ENCODE measurements around the gene SSBP2. TPM values are rescaled to one million over a fixed set of nuclear protein-coding genes. Genes with fewer than 3 reads are reported as not detected.

The SSBP2 gene
- total RNA-seq, 1 donor from 2014 or later: 44.7 TPM

DNA sequence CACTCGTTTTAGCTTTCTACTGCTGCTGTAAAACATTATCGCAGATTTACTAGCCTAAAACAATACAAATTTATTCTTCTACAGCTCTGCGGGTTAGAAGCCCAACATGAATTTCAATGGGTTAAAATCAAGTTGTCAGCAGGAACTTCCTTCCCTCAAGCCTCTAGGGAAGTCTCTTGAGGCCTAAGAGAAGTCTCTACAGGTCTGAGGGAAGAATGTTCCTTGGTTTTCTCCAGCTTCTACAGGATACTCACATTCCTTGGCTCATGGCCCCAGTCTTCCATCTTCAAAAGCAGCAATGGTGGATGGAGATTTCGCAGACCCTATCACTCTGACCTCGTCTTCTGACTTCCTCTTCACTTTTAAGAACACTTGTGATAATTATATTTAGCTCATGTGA is 21.6 kb upstream of the SSBP2 start:
- ATAC-seq (no peak), DNase-seq (no peak)
- intact Hi-C loops (cut with micrococcal nuclease): no loop called here

- no peak for ATAC-seq
- intact Hi-C loops (cut with micrococcal nuclease): no loop called here
Observed at GRCh38 chr5:81768935-81769452, 18.1 kb upstream of the SSBP2 start.

DNA sequence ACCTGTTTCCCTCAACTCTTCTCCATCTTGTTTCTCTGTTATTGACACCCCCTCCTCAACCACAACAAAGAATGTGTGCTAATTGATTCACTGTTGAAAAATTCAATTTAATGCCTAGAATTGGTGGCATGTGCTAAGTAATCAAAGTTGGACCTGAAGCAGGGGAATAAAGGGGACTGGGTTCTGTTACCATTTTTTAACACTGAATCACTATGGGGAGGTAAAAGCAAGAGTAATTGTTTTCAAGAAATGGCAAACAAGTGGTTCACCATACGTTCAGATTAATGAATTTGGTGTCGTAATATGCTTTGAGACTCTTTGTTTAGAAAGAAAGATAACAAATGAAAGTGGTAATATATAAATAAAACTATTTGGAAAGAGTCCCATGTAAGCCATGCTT is 17.0 kb upstream of the SSBP2 start:
- intact Hi-C loops (cut with micrococcal nuclease): no loop called here
- no peak for DNase-seq

More at GRCh38 chr5:81768935-81769452, 18.1 kb upstream of the SSBP2 start:
- DNase-seq: no peak

GRCh38 chr5:81767097-81767496 is 16.2 kb upstream of the SSBP2 start:
- ATAC-seq: no peak
- intact Hi-C loops (cut with micrococcal nuclease): no loop called here
- DNase-seq: no peak

More for the DNA sequence above, 17.0 kb upstream of the SSBP2 start:
- no peak for ATAC-seq

DNA sequence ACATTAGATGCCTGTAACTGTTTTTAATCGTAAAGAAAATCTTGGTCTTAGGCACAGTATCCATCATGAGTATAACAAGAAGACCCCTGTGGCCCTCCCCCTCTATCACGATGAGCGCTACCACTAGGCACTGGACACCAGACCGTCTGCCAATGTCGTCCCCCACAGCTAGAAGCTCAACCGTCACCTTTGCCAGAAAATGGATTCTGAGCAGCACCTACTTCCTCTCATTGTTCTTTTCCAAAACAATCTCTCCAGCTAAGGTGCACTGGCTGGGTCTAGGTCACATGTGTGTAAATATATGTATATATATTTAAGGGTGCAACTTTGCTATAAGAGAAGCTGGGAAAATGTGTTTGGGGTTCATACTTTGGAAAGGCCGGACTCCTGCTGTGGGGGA is 15.7 kb upstream of the SSBP2 start:
- no peak for DNase-seq
- intact Hi-C loops (cut with micrococcal nuclease): no loop called here
- ATAC-seq: no peak

- no peak for ATAC-seq
- intact Hi-C loops (cut with micrococcal nuclease): no loop called here
- no peak for DNase-seq
Observed at GRCh38 chr5:81763294-81763928, 12.5 kb upstream of the SSBP2 start.

- ATAC-seq (no peak), DNase-seq (no peak)
- intact Hi-C loops (cut with micrococcal nuclease): no loop called here
Observed at GRCh38 chr5:81762853-81763252, 12.0 kb upstream of the SSBP2 start.

DNA sequence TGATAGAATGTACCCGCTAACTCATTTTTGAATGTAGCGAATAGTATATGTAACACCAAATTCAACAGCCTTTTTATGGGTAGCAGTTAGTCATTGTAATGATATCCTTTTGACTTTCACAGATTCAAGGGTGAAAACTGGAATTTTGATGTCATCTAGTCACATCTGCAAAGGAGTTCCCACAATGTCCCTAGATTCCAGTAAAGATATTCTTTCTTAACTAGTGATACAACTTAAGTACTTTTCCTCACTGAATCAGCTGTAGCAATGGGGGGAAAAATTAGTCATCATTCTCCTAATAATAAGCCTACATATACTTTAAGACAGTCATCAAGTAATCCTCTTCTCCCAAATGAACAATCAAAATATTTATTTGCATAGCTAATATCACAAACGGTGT is 11.5 kb upstream of the SSBP2 start:
- DNase-seq (no peak), ATAC-seq (no peak)
- intact Hi-C loops (cut with micrococcal nuclease): no loop called here

- intact Hi-C loops (cut with micrococcal nuclease): no loop called here
Observed at GRCh38 chr5:81761970-81762369, 11.1 kb upstream of the SSBP2 start.

DNA sequence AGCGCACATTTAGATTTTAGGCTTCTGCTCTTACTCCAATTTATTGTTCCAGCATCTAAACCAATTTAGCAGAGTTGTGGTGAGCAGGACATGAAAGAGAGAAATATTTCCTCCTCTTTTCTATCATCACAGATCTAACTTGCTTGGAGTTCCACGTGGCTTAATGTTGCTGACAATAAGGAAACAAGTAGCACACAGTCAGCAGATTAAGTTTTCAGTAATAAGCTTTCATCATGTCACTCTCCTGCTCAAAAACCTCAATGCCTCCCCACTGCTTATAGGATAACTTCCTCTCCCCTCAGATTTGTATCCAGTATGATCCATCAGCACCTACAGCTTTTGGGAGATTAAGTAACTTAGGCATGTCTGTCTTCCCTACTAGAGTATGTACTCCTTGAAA is 10.4 kb upstream of the SSBP2 start:
- DNase-seq (no peak), ATAC-seq (peak; percentile 36)
- intact Hi-C loops (cut with micrococcal nuclease): no loop called here

More at GRCh38 chr5:81761970-81762369, 11.1 kb upstream of the SSBP2 start:
- no peak for ATAC-seq
- no peak for DNase-seq

DNA sequence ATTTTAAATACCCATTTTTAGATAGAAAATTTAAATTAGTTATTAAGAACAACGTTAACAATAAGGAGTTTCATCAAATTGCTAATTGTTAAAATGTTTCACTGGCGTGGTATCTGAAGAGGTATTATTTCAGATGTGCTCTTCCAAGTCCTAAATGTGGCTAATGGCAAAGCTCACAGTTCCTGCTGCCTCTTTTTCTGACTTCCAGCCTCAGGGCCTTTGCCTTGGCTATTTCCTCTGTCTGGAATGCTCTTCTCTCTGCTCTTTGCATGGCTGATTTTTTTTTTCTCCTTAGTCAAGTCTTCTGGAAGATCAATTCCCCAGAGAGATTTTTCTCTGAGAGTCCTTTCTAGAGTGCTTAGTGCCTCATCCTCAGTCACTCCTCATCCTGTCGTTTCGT is 9.6 kb upstream of the SSBP2 start:
- peak; percentile 11 for ATAC-seq
- intact Hi-C loops (cut with micrococcal nuclease): no loop called here
- DNase-seq: no peak

GRCh38 chr5:81759632-81760005 is 8.7 kb upstream of the SSBP2 start:
- intact Hi-C loops (cut with micrococcal nuclease): no loop called here
- DNase-seq (no peak), ATAC-seq (no peak)

DNA sequence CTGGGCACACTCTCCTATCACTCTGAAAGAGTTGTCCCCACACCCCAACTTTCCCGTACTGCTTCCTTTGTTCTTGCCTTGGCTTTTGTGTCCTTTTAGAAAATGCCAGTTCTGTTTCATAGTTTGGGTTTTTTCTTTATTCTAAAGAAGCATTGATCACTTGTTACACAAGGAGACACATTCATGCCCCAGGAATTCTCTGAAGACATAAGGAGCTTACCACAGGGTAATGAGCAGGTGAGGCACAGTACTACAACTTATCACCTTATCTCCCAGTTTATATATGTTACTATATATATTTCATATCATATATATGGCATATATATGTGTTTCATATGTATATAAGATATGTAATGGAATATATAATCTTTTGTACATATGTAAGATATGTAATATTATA is 6.5 kb upstream of the SSBP2 start:
- no peak for DNase-seq
- intact Hi-C loops (cut with micrococcal nuclease): no loop called here
- ATAC-seq: no peak

DNA sequence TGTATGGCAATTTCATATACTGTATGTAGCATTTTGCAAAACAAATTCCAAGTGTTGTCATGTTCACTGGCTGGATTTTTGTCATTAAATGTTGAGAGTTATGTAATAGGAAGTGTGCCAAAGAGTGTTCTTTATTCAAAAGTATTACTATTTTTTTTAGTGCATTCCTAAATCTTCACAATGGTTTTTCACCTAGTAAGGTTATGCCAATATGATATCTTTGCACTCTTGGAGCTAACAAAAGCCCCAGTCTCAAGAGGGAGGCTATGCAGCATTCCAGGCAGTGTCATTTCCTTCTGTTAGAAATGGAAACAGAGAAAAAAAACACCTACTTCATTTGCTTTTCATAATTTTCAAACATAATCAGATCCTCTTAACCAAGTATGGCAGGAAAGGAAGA is 5.1 kb upstream of the SSBP2 start:
- intact Hi-C loops (cut with micrococcal nuclease): no loop called here
- ATAC-seq: no peak
- DNase-seq: no peak

GRCh38 chr5:81755320-81755719 is 4.4 kb upstream of the SSBP2 start:
- intact Hi-C loops (cut with micrococcal nuclease): no loop called here
- DNase-seq (no peak), ATAC-seq (no peak)

GRCh38 chr5:81754621-81755020 is 3.7 kb upstream of the SSBP2 start:
- DNase-seq: no peak
- intact Hi-C loops (cut with micrococcal nuclease): loop anchor here (5.0 kb wide), 2 partner anchors 33 to 218 kb away; partner anchors contain the start of gene ATG10
- ATAC-seq: no peak

DNA sequence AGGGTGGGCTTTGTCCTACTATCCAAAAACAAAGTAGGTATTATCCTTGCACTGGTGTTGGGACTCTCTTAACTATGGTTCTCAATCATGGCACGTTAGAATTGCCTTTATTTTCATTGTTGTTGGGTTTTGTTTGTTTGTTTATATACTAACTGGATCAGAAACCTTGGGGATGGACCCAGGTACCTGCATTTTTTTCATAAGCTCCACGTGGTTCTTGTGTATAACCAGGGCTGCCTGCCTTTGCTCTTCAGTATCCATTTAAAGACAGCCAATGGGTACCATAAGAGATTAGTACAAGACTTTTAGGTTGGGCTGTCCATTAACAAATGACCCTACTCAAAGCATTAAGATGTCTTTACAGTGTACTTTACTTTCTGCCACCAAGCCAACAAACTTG is 2.5 kb upstream of the SSBP2 start:
- DNase-seq: no peak
- intact Hi-C loops (cut with micrococcal nuclease): loop anchor here (2.0 to 5.0 kb wide), 3 partner anchors 34 to 219 kb away; partner anchors contain the start of gene ATG10
- no peak for ATAC-seq

DNA sequence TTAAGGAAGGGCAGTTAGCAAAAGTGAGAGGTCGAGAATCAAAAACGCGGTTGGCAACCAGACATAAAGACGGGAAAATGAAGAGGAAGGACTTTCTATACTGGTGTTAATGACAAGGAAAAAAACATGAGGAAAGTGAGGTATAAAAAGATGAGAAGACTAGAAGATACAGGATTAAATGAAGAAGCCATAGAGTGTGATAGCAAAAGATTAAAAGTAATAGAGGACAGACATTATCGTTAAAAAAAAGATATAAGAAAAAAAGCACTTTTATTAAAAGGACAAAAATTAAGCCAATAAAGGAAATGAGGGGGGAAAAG is 1.7 kb upstream of the SSBP2 start:
- intact Hi-C loops (cut with micrococcal nuclease): loop anchor here (2.0 to 5.0 kb wide), 3 partner anchors 35 to 220 kb away; partner anchors contain the start of gene ATG10
- no peak for ATAC-seq
- no peak for DNase-seq

DNA sequence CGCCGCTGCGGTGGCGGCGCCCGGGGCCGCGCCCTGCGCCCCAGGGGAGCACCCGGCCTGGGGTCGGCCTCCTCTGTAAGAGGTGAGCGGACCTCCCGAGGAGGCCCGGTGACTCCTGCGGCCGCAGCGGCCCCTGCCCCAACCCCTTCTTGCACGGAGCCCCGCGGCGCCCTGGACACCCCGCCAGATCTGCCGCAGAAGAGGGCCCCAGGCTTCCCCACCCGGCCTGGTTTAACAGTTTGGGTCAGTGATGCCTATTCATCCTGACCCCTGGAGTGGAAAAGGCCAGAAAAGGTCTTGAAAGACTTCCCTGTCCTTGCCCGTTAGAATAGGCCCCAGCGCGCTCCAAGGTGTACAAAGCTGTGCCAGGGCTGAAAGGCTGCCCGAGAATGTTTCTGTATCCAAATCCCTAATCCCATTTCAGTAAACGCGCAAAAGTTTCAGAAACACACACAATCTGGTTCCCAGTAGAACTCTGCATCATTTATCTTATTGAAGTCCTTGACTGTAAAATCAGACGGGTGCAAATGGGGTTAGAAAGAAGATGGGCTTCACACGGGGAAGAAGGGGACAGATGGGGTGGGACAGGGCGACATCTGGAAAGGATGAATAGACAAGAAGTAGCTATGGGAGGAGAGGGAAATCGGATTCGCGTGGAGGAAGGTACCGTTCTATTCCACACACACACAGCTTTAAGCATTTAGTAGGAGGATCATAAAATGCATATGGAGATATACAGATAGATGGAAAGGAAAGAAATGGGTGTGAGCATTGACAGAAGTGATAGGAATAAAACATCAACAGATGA is 1.1 kb upstream of the SSBP2 start:
- DNase-seq (no peak), ATAC-seq (no peak)
- intact Hi-C loops (cut with micrococcal nuclease): loop anchor here (2.0 to 5.0 kb wide), 3 partner anchors 35 to 220 kb away; partner anchors contain the start of gene ATG10

DNA sequence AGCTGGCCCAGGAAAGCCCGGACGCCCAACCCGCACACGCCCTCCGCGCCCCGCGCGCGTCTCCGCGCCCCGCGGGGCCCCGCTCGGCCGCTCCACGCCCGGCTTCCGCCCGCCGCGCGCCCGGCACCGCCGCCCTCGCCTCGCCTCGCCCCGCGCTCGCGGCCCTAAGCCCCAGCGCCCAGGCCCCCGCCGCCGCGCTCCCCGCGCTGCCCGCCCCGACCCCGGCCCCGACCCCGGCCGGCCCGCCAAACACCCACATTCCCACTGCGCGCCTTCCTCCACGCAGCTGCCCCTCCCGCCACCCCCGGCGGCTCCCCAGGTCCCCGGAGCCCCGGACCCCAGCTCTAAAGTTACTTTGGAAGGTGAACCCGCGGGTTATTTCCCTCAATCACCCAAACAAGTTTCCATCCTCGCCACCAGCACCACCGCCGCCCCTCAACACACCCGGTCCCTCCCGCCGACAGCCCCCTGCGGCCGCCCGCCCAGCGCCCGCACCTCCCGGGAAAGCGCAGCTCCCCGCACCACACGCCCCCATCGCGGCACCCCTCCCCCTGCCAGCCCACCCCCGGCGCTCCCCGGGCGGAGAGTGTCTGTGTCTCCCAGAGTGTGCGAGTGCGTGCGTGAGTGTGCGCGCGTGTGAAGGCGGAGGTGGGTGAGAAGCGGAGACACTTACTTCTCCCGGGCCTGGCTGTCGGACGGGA is 439 bp downstream of the SSBP2 start:
- intact Hi-C loops (cut with micrococcal nuclease): loop anchor here (5.0 kb wide), 2 partner anchors 37 to 222 kb away; partner anchors contain the start of gene ATG10
- ATAC-seq: no peak
- DNase-seq: peak; percentile 55

Measured in left ventricle myocardium superior (tissue), 1 donor.